Measurements from ENCODE around the gene OR4B1. TPM values are rescaled to one million over a fixed set of nuclear protein-coding genes. Genes with fewer than 3 reads are reported as not detected.
A peak's percentile ranks its signal among the peaks of the same experiment; 100 is the strongest.

OR4B1 gene
- total and polyA plus RNA-seq, 2 donors (not counting 3 experiments of a cell fraction or from before 2014, with no cell fraction given): not detected

GRCh38 chr11:48170241-48171233, 46.1 kb upstream of the OR4B1 start:
- Histone ChIP-seq H3K4me3 (replicated peaks in 1 of 3; ENCODE audit: insufficient read depth in 1 of 3, low read depth in 1 of 3, low read length in 3 of 3) (no peak overlapping the region), H3K9me3 (replicated peaks; ENCODE audit: control insufficient read depth, insufficient read depth, low read length) (no peaks in the 10 kb centered on the region), H3K79me2 (ENCODE audit: control insufficient read depth, insufficient read depth, low read length) (no peaks in the 10 kb centered on the region), H3K36me3 (ENCODE audit: control insufficient read depth in 2 of 2, extremely low read depth in 1 of 2, insufficient read depth in 2 of 2, low read length in 2 of 2) (no peaks in the 10 kb centered on the region), H3K4me1 (ENCODE audit: control insufficient read depth, extremely low read depth, insufficient read depth, low read length) (peaks cover 6% of the 10 kb centered on the region), H2AFZ (ENCODE audit: low read depth, low read length) (no peak overlapping the region), H3K9me1 (replicated peaks; ENCODE audit: control insufficient read depth, extremely low read depth, insufficient read depth, low read length) (no peaks in the 10 kb centered on the region), H3K27me3 (ENCODE audit: control insufficient read depth in 2 of 2, insufficient read depth in 2 of 2, low read length in 2 of 2) (no peaks in the 10 kb centered on the region), H3K4me2 (ENCODE audit: insufficient read depth, low read length) (no peak overlapping the region), H3K27ac (ENCODE audit: insufficient read depth, low read depth, low read length) (peak overlapping the region; percentile 12), H3K9ac (replicated peaks; ENCODE audit: extremely low read depth, insufficient read depth, low read length) (no peak overlapping the region), H4K20me1 (replicated peaks; ENCODE audit: control insufficient read depth, extremely low read depth, insufficient read depth, low read length) (no peaks in the 10 kb centered on the region)
- FAIRE-seq: no peak
- BruUV-seq (replicated peaks): no TSS peak
- dilution Hi-C loops (cut with MboI; ENCODE audit: extremely low pct_ligation_motif_present, low sequenced_read_pairs) (no loop called here), intact Hi-C loops (cut with micrococcal nuclease) (loop anchor here (5.0 to 10.0 kb wide), 3 partner anchors 137 to 1357 kb away; partner anchors contain the start of gene OR4S1)
- ChIA-PET CTCF (interaction anchor here (0.7 to 1.1 kb wide), 2 partner anchors 53 to 236 kb away, joined by 3 to 5 read pairs; no protein-coding TSS in a partner anchor), POLR2A (interaction anchor here (0.7 kb wide), 1 partner anchor 1156 kb away, joined by 5 read pairs; no protein-coding TSS in a partner anchor)
- DNase-seq (ENCODE audit: low read depth, low spot score): peak; percentile 27
- TF ChIP-seq JUN (IDR thresholded peaks at IDR 0.05; ENCODE audit: borderline replicate concordance, insufficient read depth, insufficient read length, low read depth): no peak
- TF ChIP-seq MAX (IDR thresholded peaks at IDR 0.05; ENCODE audit: insufficient read depth, insufficient read length): no peak
- TF ChIP-seq FOS (IDR thresholded peaks at IDR 0.05; ENCODE audit: borderline replicate concordance, insufficient read depth, low read length): no peak
- TF ChIP-seq CTCF (IDR thresholded peaks at IDR 0.05; ENCODE audit: extremely low read depth in 1 of 2, insufficient read depth in 1 of 2, low read depth in 1 of 2, low read length in 2 of 2): no peak
- no peak for TF ChIP-seq EZH2 (IDR thresholded peaks at IDR 0.05; ENCODE audit: borderline replicate concordance, low read depth, low read length, severe bottlenecking)
- no peak for TF ChIP-seq GATA2 (IDR thresholded peaks at IDR 0.05; ENCODE audit: insufficient read depth, insufficient read length, low read depth, low read length)
- no peak for TF ChIP-seq POLR2A (IDR thresholded peaks at IDR 0.05; ENCODE audit: low read depth, low read length)
- TF ChIP-seq MYC (IDR thresholded peaks at IDR 0.05; ENCODE audit: low read depth, low read length): no peak
- TF ChIP-seq POLR2AphosphoS5 (IDR thresholded peaks at IDR 0.05; ENCODE audit: insufficient read depth, low read depth, low read length): no peak

Measured in endothelial cell of umbilical vein (primary cell).